Right ventricle myocardium superior (tissue), 1 donor: ENCODE results near the gene LRR1. TPM values are rescaled to one million over a fixed set of nuclear protein-coding genes. Genes with fewer than 3 reads are reported as not detected.

Experiments used
- total RNA-seq: library from RNA; stranded (reverse); fragmentation: NEBNext Ultra II Directional; extraction: Animal tissue kit (Norgen Biotek cat#: 25700); gene quantifications from one replicate; pipeline ENCODE4 v1.2.1, GENCODE V29; 2021
- donor health status: DM: no; HTN: yes; CAD: no; lungs with severe emphysema.

Gene LRR1
- total RNA-seq, 1 donor from 2014 or later: 5.1 TPM

Other genes starting within 250 kb of the LRR1 start
- 966 TPM for gene RPS29, start 12.6 kb upstream of the LRR1 start, total RNA-seq
- gene RPL36AL, start 21.7 kb downstream of the LRR1 start, total RNA-seq: 112 TPM
- 9.4 TPM for gene MGAT2, start 21.9 kb downstream of the LRR1 start, total RNA-seq
- 6.1 TPM for gene DNAAF2, start 36.3 kb downstream of the LRR1 start, total RNA-seq
- gene POLE2, start 89.3 kb downstream of the LRR1 start, total RNA-seq: 0.38 TPM
- 5.9 TPM for gene KLHDC1, start 94.2 kb downstream of the LRR1 start, total RNA-seq
- 89.3 TPM for gene KLHDC2, start 169.2 kb downstream of the LRR1 start, total RNA-seq